ENCODE results near the gene TRDN. TPM values are rescaled to one million over a fixed set of nuclear protein-coding genes. Genes with fewer than 3 reads are reported as not detected.

The TRDN gene
- total RNA-seq, 1 experiment from 2014 or later, result 10.4 TPM

- Mint-ChIP-seq H3K27me3 (ENCODE audit: low read depth) (no peaks in the 10 kb centered on the region), H3K4me1 (peaks cover 19 to 20% of the 10 kb centered on the region in 2 experiments), H3K36me3 (ENCODE audit: insufficient read depth in 1 of 3, low read depth in 3 of 3) (no peaks in the 10 kb centered on the region), H3K9me3 (no peaks in the 10 kb centered on the region), H3K4me3 (no peak overlapping the region), H3K27ac (no peak overlapping the region)
- no peaks in the 10 kb centered on the region for H4K20me1 ChIP-seq (ENCODE audit: control insufficient read depth, insufficient read depth, insufficient read length)
- TF ChIP-seq CTCF (conservative IDR thresholded peaks at IDR 0.05), result no peak
- H3K23me2 ChIP-seq (ENCODE audit: insufficient read length, low read depth, low read length, poor library complexity, severe bottlenecking), result no peaks in the 10 kb centered on the region
- no peak overlapping the region for H3K9ac ChIP-seq (ENCODE audit: extremely low read depth, insufficient read length, low read length)
- no peaks in the 10 kb centered on the region; the same call in 1 of the 2 replicates for H3K4me1 ChIP-seq (ENCODE audit: insufficient read depth, low read length)
- no peaks in the 10 kb centered on the region for H3K9me3 ChIP-seq (ENCODE audit: control insufficient read depth, low read depth, low read length)
- no peak overlapping the region for H3K4ac ChIP-seq (ENCODE audit: low read depth, low read length)
- H2BK15ac ChIP-seq (ENCODE audit: low read depth, low read length), result no peak overlapping the region
- no peak overlapping the region for H3K14ac ChIP-seq (ENCODE audit: insufficient read depth, low read length)
- H4K91ac ChIP-seq (ENCODE audit: insufficient read length, low read depth, low read length), result no peak overlapping the region
- H2AFZ ChIP-seq (ENCODE audit: low read length), result no peak overlapping the region
- H3K56ac ChIP-seq (ENCODE audit: insufficient read length, low read depth, low read length), result no peak overlapping the region
- H2AK5ac ChIP-seq (ENCODE audit: insufficient read length, low read length), result no peak overlapping the region
- H2BK20ac ChIP-seq (ENCODE audit: low read depth, low read length, poor library complexity, severe bottlenecking), result no peak overlapping the region
- H3K4me2 ChIP-seq (ENCODE audit: insufficient read depth, insufficient read length, low read length), result no peak overlapping the region
- no peaks in the 10 kb centered on the region for H3K79me1 ChIP-seq (ENCODE audit: insufficient read depth, low read depth, low read length, poor library complexity, severe bottlenecking)
- H3K79me2 ChIP-seq (ENCODE audit: insufficient read depth, low read length), result no peaks in the 10 kb centered on the region
- H3K23ac ChIP-seq (ENCODE audit: insufficient read length, low read depth, low read length), result no peak overlapping the region
- no peak overlapping the region for H3T11ph ChIP-seq (ENCODE audit: low read length)
- no peak overlapping the region for H3K18ac ChIP-seq (ENCODE audit: insufficient read length, low read depth, low read length)
- H4K5ac ChIP-seq (ENCODE audit: insufficient read length, low read depth, low read length), result no peak overlapping the region
- H2BK12ac ChIP-seq (ENCODE audit: insufficient read length, low read depth, low read length), result no peak overlapping the region
- no peak overlapping the region for H4K8ac ChIP-seq (replicated peaks; ENCODE audit: insufficient read length, low read depth, low read length)
- no CpG with 5 or more reads among the region's 4 CpGs for WGBS (ENCODE audit: extremely low coverage, insufficient read length, low lambda C conversion rate)
- H2BK5ac ChIP-seq (ENCODE audit: insufficient read length, low read length), result no peak overlapping the region
- no peak overlapping the region for H3K27ac ChIP-seq (ENCODE audit: insufficient read length, low read depth, low read length)
- no peak overlapping the region for H2BK120ac ChIP-seq (ENCODE audit: low read depth, low read length, poor library complexity, severe bottlenecking)
- H3K27me3 ChIP-seq (ENCODE audit: insufficient read depth, low read length), result no peaks in the 10 kb centered on the region
- no peak for DNase-seq
These were observed 4.1 kb downstream of the TRDN start for GRCh38 chr6:123632641-123633040.
